ENCODE results near the gene MOV10L1. TPM values are rescaled to one million over a fixed set of nuclear protein-coding genes. Genes with fewer than 3 reads are reported as not detected.

MOV10L1 gene
- total RNA-seq, 3 donors from 2014 or later: not detected

DNA sequence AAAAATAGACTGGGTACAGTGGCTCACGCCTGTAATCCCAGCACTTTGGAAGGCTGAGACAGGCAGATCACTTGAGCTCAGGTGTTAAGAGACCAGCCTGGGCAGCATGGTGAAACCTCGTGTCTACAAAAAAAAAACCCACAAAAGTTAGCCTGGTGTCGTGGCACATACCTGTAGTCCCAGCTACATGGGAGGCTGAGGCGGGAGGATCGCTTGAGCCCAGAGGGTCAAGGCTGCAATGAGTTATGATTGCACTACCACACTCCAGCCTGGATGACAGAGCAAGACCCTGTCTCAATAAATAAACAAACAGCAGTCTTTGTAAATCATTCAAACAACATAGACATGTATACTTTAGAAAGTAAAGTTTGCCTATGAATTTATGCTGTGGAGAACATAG is 2.5 kb downstream of the MOV10L1 start:
- Mint-ChIP-seq H3K36me3 (ENCODE audit: insufficient read depth) (no peaks in the 10 kb centered on the region), H3K4me1 (ENCODE audit: low read depth) (no peaks in the 10 kb centered on the region), H3K27me3 (ENCODE audit: low read depth) (peaks cover 13% of the 10 kb centered on the region), H3K4me3 (no peak overlapping the region), H3K9me3 (peaks cover under 1% of the 10 kb centered on the region)
- no peak for DNase-seq
- ATAC-seq: no peak

DNA sequence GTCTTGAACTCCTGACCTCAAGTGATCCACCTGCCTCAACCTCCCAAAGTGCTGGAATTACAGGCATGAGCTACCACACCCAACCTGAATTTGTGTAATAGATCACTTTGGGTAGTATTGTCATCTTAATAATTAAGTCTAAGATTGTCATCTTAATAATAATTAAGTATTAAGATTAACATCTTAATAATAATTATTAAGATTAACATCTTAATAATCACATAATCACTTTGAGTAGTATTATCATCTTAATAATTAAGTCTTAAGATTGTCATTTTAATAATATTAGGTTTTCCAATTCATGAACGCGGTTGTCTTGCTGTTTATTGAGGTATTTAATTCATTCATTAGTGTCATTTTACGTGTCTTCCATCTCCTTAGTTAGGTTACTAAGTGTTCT is 8.2 kb downstream of the MOV10L1 start:
- ATAC-seq (no peak), DNase-seq (no peak)
- Mint-ChIP-seq H3K9me3 (no peaks in the 10 kb centered on the region), H3K27me3 (ENCODE audit: low read depth) (peaks cover 24% of the 10 kb centered on the region), H3K4me1 (ENCODE audit: low read depth) (no peaks in the 10 kb centered on the region), H3K36me3 (ENCODE audit: insufficient read depth) (no peaks in the 10 kb centered on the region), H3K4me3 (no peak overlapping the region)

DNA sequence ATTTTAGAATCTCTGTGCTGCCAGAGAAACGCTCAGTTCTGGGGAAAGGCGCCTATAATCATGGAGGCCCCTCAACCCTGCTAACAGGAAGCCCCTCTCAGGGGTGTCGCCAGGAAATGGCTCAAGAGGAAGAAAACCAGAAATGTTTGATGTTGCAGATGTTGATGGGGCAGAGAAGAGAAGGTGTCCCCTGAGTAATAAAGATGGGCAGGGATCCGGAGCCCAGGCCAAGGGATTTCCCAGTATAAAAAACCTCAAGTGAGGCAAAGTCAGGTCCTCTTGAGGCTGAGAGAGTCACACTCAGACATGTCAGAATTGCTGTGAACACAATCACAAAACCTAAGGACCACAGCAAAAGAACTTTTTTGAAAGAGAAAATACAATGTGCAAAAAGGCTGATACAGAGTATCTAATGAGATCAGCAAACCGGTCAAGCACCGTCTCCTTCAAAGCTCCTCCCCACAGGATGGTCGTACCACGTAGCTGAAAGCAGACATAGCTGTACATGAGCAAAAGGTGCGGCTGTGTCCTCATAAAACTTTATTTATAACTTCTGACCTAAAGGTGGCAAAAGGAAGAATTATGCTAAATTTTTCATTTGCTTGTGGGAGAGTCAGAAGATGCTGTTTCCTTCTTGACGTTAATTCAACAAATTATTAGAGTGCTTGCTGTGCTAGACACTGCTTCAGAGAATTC is 12.2 kb downstream of the MOV10L1 start:
- no peak for ATAC-seq
- no peak overlapping the region for H3K4me3 Mint-ChIP-seq

DNA sequence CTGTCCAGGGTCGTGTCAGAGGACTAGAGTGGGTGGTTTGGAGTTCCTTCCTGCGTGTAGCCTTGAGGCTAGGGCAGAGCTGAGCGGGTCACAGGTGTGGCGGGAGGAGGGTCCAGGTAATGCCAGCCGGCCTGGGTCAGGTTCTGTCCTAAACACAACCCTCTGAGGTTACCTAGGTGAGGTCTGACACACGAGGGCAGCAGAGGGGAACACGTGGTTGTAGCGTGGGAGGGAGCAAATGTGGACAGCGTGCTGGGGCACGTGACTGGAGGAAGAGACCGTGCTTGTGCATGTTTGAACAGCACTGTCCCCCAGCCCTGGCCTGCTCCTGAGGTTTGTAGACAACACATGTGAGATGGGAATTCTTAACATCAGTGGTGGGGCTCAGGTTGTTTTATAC is 13.1 kb downstream of the MOV10L1 start:
- DNase-seq (no peak), ATAC-seq (peak; percentile 21 to 23)
- no peaks in the 10 kb centered on the region for H3K9me3 Mint-ChIP-seq
- H3K4me3 Mint-ChIP-seq: no peak overlapping the region
- H3K4me1 Mint-ChIP-seq (ENCODE audit: low read depth): peaks cover 6% of the 10 kb centered on the region
- H3K36me3 Mint-ChIP-seq (ENCODE audit: insufficient read depth): no peaks in the 10 kb centered on the region
- H3K27me3 Mint-ChIP-seq (ENCODE audit: low read depth): peaks cover 18% of the 10 kb centered on the region

More for the DNA sequence above, 12.2 kb downstream of the MOV10L1 start:
- Mint-ChIP-seq H3K4me1 (ENCODE audit: low read depth) (peaks cover 6% of the 10 kb centered on the region), H3K9me3 (no peaks in the 10 kb centered on the region), H3K36me3 (ENCODE audit: insufficient read depth) (no peaks in the 10 kb centered on the region), H3K27me3 (ENCODE audit: low read depth) (peaks cover 18% of the 10 kb centered on the region)
- no peak for DNase-seq

DNA sequence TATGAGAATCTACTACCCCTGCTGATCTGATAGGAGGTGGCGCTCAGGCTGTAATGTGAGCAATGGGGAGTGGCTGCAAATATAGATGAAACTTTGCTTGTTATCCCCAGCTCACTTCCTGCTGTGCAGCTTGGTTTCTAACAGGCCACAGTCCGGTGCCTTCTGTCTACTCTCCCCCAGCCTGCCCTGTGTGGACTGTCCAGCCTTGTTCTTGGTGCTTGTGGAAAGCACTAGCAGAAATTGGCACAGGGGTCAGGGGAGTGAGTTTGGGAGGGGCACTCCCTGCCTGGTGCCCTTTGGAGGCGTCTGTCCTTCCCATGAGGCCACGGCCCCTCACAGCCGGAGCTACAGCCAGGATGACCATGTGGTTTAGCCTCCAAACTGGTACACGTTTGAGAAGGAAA is 14.3 kb downstream of the MOV10L1 start:
- H3K4me1 Mint-ChIP-seq (ENCODE audit: low read depth): peaks cover 6% of the 10 kb centered on the region
- no peaks in the 10 kb centered on the region for H3K36me3 Mint-ChIP-seq (ENCODE audit: insufficient read depth)
- ATAC-seq (no peak), DNase-seq (no peak)
- H3K4me3 Mint-ChIP-seq: no peak overlapping the region
- no peaks in the 10 kb centered on the region for H3K9me3 Mint-ChIP-seq
- peaks cover 14% of the 10 kb centered on the region for H3K27me3 Mint-ChIP-seq (ENCODE audit: low read depth)

GRCh38 chr22:50105208-50106100 is 15.6 kb downstream of the MOV10L1 start:
- no peaks in the 10 kb centered on the region for H3K36me3 Mint-ChIP-seq (ENCODE audit: insufficient read depth)
- peak overlapping the region; percentile 37 for H3K4me3 Mint-ChIP-seq
- peaks cover 6% of the 10 kb centered on the region for H3K4me1 Mint-ChIP-seq (ENCODE audit: low read depth)
- no peak for ATAC-seq
- DNase-seq: no peak
- H3K27me3 Mint-ChIP-seq (ENCODE audit: low read depth): peaks cover 7% of the 10 kb centered on the region
- no peaks in the 10 kb centered on the region for H3K9me3 Mint-ChIP-seq

GRCh38 chr22:50107529-50107928 is 17.7 kb downstream of the MOV10L1 start:
- no peak for ATAC-seq
- Mint-ChIP-seq H3K36me3 (ENCODE audit: insufficient read depth) (no peaks in the 10 kb centered on the region), H3K27me3 (ENCODE audit: low read depth) (peaks cover 8% of the 10 kb centered on the region), H3K4me1 (ENCODE audit: low read depth) (peaks cover 6% of the 10 kb centered on the region), H3K4me3 (no peak overlapping the region), H3K9me3 (no peaks in the 10 kb centered on the region)
- no peak for DNase-seq

DNA sequence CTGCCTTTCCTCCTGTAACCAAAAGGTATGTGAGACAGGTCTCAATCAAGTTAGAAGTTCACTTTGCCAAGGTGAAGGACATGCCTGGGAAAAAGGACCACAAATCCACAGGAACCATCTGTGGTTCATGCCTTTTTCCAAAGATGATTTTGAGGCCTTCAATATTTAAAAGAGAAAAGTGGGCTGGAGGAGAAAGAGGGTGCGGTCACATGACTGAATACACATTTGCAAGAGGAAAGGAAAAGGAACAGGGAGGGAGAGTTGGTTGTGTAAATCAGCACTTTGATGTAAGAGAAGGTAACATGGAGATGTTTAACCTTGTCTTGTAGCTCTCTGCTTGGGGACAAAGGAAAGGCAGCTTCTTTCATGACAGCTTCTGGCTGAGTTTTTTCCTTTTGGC is 21.2 kb downstream of the MOV10L1 start:
- no peaks in the 10 kb centered on the region for H3K4me1 Mint-ChIP-seq (ENCODE audit: low read depth)
- no peak for DNase-seq
- peaks cover 22% of the 10 kb centered on the region for H3K27me3 Mint-ChIP-seq (ENCODE audit: low read depth)
- ATAC-seq: no peak
- no peak overlapping the region for H3K4me3 Mint-ChIP-seq
- H3K36me3 Mint-ChIP-seq (ENCODE audit: insufficient read depth): no peaks in the 10 kb centered on the region
- no peaks in the 10 kb centered on the region for H3K9me3 Mint-ChIP-seq

DNA sequence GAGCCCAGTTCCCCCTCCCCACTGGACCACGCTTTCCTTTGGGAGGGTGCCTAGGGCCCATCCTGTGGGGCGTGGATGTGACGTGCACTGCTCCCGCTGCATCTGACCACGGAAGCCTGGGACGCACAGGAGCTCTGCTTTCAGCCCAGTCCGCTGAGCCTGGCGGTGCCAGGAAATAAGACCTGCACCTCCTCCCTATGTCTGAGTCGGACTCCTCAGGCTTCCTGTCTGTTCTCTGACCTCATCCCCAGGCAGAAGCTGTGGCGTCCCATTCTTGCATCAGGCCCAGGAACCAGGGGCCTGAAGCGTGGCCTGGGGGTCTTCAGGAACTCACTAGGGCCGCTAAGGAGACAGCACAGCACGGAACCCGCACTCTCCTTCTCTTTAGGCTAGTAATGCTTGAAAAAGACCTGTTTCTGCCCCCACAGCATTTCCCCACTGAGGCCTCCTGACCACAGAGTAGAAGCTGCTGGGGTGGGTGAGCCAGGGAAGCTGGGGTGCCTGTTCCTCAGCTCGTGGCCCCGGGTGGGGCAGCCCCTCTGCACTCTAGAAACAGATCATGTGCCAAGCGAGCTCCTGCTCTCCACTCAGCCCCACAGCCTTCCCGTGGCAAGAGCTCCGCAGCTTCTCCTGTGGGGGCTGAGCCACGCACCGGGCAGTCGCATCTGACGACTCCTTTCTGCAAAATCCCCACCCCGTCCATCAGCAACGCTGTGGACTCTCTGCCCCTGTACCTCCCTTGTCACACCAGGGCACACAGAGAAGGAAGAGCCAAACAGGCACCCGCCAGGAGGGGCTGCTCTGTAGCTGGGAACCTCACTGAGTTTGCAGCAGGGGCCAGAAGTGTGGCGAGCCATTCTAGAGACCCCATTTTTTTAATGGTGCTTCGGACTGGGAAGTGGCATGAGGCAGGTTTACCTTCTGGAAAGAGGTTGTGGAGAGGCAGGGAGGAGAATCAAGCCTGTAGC is 22.6 kb downstream of the MOV10L1 start:
- DNase-seq (no peak), ATAC-seq (peak; percentile 58 to 86)
- peaks cover 22% of the 10 kb centered on the region for H3K27me3 Mint-ChIP-seq (ENCODE audit: low read depth)
- no peaks in the 10 kb centered on the region for H3K9me3 Mint-ChIP-seq
- H3K4me3 Mint-ChIP-seq: no peak overlapping the region
- H3K4me1 Mint-ChIP-seq (ENCODE audit: low read depth): no peaks in the 10 kb centered on the region
- H3K36me3 Mint-ChIP-seq (ENCODE audit: insufficient read depth): no peaks in the 10 kb centered on the region

- ATAC-seq (no peak), DNase-seq (no peak)
- H3K9me3 Mint-ChIP-seq: no peaks in the 10 kb centered on the region
- no peaks in the 10 kb centered on the region for H3K4me1 Mint-ChIP-seq (ENCODE audit: low read depth)
- peaks cover 22% of the 10 kb centered on the region for H3K27me3 Mint-ChIP-seq (ENCODE audit: low read depth)
- no peaks in the 10 kb centered on the region for H3K36me3 Mint-ChIP-seq (ENCODE audit: insufficient read depth)
- no peak overlapping the region for H3K4me3 Mint-ChIP-seq
These were observed 24.6 kb downstream of the MOV10L1 start for GRCh38 chr22:50114221-50115021.

GRCh38 chr22:50115693-50116092 is 25.9 kb downstream of the MOV10L1 start:
- no peaks in the 10 kb centered on the region for H3K9me3 Mint-ChIP-seq
- ATAC-seq (no peak), DNase-seq (no peak)
- H3K27me3 Mint-ChIP-seq (ENCODE audit: low read depth): peaks cover 25% of the 10 kb centered on the region
- H3K4me3 Mint-ChIP-seq: no peak overlapping the region
- H3K36me3 Mint-ChIP-seq (ENCODE audit: insufficient read depth): no peaks in the 10 kb centered on the region
- no peaks in the 10 kb centered on the region for H3K4me1 Mint-ChIP-seq (ENCODE audit: low read depth)

- Mint-ChIP-seq H3K4me1 (ENCODE audit: low read depth) (no peaks in the 10 kb centered on the region), H3K36me3 (ENCODE audit: insufficient read depth) (no peaks in the 10 kb centered on the region), H3K4me3 (no peak overlapping the region), H3K27me3 (ENCODE audit: low read depth) (peaks cover 24% of the 10 kb centered on the region), H3K9me3 (no peaks in the 10 kb centered on the region)
- no peak for ATAC-seq
- DNase-seq: no peak
These were observed 27.5 kb downstream of the MOV10L1 start for GRCh38 chr22:50117168-50117762.

- Mint-ChIP-seq H3K27me3 (ENCODE audit: low read depth) (peaks cover 17% of the 10 kb centered on the region), H3K9me3 (peaks cover 3% of the 10 kb centered on the region), H3K4me1 (ENCODE audit: low read depth) (no peaks in the 10 kb centered on the region), H3K4me3 (no peak overlapping the region), H3K36me3 (ENCODE audit: insufficient read depth) (no peaks in the 10 kb centered on the region)
- ATAC-seq: no peak
- no peak for DNase-seq
These were observed 28.3 kb downstream of the MOV10L1 start for GRCh38 chr22:50118129-50118528.
